Left forelimb (tissue), 1 donor: ENCODE measurements around the gene CSN2.
"Not testable (repeated sequence)": the region's sequence is repeated elsewhere in the genome, so short reads cannot be mapped to it uniquely, and the experiment has no call there.

Source experiments
- DNase-seq: peaks from one replicate; pipeline ENCODE4 v3.0.0-alpha.2; 2018; ENCODE audit warnings: low spot score

CSN2 gene, protein sequence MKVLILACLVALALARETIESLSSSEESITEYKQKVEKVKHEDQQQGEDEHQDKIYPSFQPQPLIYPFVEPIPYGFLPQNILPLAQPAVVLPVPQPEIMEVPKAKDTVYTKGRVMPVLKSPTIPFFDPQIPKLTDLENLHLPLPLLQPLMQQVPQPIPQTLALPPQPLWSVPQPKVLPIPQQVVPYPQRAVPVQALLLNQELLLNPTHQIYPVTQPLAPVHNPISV

DNA sequence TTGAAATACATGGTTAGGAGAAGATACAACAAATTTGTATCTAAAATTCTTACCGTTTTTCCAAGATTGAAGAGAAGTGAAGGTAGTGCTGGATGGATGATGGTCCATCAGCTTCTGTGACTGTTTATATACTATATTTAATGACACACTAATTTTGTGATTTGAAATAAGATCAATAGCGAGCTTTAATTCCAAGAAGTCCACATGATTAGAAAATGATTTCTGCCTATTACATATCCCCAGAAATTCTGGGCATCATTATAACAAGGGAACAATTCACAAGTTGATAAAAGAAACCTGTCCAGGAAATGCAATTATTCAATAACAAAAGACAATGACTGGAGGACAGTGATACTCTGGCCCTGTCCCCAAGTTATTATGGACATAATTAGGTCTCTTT lies at the start of gene CSN2:
Gene CSN2, minus strand, starts transcription at position 101 of the 400 bp plus-strand sequence. CDS start 4,733 bp downstream, outside the sequence.
- no peak for DNase-seq

DNA sequence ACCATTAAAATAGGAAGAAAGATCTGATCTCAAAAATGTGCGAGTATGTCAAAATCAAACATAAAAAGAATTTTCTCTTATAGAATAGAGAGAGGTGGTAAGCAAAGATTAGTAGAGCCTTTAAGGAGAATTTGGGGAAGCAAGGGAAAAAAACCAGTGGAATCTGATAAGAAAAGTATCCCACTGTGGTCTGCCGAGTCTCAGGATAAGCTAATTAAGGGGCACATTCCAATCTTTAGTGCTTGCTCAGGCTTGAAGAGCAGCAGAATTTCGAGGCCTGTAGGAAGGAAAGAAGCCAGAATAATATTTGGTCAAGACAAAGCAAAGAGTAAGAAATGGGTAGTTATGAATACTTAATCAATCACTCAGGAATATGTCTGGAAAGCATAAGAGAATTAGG lies 43.2 kb upstream of the CSN2 start:
- DNase-seq = no peak

DNA sequence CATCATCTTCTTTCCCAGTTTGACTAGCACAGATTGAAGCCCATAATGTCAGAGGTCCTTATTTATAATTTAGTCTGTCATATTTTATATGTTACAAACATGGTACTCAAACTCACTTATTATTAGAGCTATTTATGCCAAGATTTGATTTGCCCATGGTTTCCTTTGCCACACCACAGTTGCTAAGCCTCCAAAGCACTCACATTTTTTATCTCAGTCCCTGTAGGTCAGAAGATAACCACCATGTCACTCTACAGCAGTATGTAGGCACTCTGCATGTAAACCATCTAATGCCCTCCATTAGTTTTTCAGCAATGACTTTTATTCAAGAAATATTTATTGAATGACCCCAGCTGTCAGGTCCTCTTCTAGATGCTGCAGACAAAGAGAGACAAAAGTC lies 37.0 kb upstream of the CSN2 start:
- no peak for DNase-seq

DNA sequence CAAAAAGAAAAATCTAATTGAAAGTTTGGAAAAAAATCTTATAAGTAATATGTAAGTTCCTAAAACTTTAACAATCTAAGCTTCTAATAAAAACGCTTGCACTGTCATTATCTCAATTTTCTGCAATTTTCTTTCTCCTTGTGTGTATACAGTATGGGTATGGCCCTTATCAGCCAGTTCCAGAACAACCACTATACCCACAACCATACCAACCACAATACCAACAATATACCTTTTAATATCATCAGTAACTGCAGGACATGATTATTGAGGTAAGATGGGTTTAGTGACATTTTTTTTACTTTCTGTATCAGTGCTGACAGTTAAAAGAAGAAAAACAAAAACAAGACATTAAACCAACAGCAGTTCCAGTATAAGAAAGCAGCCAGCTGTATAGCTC lies 35.2 kb upstream of the CSN2 start:
- DNase-seq = no peak

DNA sequence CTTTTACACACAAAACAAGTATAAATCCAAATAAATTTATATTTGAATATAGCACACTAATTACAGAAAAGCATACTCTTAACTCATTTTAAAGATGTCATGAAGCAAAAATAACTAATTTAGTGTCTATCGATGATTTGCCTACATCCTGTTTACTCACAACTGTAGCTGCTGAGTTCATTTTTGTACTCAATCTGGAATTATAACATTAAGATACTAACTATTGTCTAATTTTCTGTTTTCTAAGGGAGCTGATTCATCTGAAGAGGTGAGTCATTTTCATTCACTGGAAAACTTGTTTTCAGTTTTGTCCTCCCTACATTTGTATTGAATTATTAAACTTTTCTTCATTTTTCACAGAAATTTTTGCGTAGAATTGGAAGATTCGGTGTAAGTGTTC lies 33.9 kb upstream of the CSN2 start:
- no peak for DNase-seq

DNA sequence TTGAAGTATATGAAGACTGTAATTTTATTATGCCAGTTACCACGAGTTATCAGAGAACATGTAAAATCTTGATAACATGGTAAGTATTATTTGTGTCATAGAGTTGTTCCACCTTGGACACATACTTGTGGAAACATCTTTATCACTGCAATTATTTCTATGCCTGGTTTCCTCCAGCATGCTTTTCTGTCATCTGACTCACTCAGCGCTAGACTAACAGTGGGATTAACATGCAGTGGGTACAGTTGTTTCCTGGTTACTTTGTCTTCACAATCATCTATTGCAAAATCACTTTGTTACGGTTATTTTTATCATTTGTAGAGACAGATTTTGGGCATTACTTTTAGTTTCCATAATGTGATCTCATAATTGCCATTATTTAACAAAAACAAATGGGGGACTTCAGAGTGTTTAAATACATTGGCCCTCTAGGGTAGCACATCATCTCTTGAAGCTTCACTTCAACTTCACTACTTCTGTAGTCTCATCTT lies 30.0 kb upstream of the CSN2 start, which contains the start of gene STATH:
Gene STATH, plus strand, starts transcription at position 441 of the 491 bp plus-strand sequence. CDS start 2,472 bp downstream, outside the sequence.
- DNase-seq = no peak

DNA sequence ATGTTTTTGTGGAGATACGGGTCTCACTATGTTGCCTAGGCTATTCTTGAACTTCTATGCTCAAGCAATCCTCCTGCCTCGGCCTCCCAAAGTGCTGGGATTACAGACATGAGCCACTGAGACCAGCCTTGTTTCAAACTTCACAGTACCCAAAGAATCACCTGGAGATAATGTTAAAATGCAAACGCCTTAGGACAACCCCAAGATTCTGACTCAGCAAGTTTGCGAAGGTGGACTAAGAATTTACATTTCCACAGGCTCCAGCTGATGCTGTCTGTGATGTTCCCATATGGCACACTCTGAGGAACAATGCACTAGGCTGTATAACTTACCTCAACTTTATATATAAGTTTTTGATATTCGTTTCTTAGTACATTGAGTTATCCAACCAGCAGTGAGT lies 29.3 kb upstream of the CSN2 start:
- DNase-seq = no peak

DNA sequence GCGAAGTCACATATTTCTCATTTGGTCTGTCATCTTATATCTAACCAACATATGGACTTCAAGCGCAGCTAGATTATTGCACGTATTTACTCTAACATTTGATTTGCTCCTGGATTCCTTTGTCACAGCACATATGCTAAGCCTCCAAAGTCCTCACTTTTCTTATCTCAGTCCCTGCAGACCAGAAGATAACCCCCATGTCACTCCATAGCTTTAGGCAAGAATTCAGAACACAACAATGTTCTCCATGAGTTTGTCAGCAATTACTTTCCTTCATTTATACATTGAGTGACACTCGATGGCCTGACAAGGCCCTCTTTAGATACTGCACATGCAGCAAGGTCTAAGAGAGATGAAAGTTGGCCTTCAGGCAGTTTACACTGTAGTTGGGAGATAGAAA lies 25.5 kb upstream of the CSN2 start:
- no peak for DNase-seq

DNA sequence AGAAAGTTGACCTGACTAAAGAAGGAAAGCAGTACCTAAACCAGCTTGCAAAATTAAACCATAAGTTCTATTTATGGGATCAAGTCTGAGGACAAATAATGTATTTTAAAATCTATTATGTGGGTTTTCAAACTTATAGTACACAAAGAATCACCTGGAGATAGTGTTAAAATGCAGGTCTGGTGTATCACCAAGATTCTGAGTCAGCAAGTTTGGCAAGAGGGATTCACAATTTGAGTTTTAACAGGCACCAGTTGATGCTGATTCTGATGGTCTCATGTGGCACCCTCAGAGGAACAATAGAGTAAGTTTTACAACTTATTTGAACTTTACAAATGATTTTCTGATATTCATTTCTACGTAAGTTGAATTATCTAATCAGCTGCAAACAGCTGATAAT lies 21.1 kb upstream of the CSN2 start:
- no peak for DNase-seq

DNA sequence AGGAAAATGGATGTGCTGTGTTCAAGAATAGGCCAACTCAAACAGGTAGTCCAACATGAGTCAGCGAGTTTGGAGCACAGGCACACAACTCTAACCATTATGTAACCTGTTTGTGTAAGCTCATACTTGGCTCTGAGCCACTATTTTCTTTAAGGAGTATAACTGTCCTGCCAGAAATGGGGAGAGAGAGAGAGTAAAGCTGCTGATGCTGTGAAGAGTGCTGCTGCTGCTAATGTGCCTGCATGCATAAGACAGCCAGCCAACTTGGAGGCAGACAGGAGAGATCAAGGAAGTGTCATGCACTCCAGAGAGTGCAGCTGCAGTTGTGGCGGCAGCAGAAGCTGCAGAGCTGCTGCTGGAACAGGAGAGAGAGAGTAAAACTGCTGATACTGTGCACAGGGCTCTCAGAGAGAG lies 18.5 kb upstream of the CSN2 start:
- DNase-seq = no peak

DNA sequence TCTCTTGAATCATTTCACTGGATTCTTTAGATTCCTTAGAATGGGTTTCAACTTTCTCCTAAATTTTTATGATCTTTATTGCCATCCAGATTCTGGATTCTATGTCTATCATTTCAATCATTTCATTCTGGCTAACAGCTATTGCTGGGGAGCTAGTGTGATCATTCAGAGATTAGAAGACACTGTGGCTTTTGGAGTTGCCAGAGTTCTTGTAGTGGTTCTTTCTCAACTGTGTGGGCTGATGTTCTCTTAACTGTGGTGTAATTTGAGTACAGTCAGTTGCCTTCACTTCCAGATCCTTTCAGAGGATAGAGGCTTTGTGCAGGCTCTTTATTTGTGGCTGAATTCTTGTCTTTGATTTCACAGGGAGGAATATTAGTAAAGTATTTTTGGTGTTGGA lies 12.1 kb upstream of the CSN2 start:
- DNase-seq = no peak

DNA sequence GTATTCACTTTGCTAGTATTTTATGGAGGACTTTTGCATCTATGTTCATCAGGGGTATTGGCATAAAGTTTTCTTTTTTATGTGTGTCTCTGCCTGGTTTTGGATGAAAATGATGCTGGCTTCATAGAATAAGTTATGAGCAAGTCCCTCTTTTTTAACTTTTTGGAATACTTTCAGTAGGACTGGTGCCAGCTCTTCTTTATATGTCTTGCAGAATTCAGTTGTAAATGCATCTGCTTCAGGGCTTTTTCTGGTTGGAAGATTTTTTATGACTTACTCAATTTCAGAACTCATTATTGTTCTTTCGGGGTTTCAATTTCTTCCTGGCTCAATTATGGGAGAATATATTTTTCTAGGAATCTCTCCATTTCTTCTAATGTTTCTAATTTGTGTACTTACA lies 9.1 kb upstream of the CSN2 start:
- no peak for DNase-seq

DNA sequence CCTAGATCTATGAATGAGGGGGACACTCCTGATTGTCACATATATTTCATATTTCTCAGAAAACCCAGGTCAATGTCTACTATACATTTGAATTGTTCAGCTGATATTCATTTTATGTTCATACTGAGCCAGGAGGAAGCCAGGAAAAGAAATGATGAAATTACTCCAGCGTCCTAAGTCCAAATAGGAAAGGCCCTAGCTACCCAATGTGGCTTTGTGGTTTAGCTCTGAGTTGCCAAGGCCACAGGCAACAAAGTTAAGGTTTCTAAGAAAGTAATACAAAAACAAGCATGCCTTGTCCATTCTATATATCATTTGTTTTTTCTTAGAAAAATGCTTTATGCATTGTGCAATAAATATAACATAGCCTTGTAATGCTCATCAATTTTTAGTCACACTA lies 4.5 kb upstream of the CSN2 start:
- no peak for DNase-seq

DNA sequence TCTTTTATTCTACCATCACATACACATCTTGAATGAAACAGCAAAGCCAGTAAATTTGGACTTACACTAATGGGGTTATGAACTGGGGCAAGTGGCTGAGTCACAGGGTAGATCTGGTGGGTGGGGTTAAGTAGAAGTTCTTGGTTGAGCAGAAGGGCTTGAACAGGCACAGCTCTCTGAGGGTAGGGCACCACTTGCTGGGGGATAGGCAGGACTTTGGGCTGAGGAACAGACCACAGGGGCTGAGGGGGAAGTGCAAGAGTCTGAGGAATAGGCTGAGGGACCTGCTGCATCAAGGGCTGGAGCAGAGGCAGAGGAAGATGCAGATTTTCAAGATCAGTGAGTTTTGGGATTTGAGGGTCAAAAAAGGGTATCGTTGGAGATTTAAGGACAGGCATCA lies 8.3 kb downstream of the CSN2 start:
- no peak for DNase-seq

DNA sequence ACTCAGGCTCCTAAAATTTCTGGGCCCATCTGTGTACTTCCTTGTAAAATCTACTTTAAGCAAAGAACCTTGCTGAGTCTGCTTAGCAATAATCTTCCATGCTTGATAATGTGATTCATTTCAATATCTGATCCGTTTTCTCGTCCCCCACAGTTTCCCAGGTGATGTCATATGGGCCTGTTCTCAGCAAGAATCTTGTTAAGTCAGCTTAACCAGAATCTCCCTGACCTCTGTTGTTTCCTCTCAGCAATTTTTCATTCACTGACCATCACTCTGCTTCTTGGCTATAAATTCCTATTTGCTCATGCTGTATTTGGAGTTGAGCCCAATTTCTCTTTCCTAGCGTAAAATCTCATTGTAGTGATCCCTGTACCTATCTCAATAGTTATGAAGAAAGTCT lies 13.9 kb downstream of the CSN2 start:
- DNase-seq = no peak

DNA sequence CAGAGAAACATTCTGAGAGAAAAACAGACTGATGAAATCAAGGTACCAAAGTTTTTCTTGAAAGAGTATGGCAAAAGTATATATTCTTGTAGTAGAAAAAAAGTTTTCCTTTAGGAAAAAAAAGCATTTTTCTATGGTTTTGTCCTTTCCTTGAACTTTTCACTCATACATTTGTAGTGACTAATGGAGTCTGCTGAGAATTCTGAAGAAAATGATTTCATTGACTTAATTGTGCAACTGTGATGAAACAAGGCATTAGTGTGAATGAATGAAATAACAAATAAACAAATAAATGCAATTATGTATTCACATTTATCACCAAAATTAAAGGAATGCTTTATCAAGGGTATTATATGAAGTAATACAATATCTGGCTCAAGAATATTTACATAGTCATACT lies 29.0 kb downstream of the CSN2 start:
- no peak for DNase-seq

DNA sequence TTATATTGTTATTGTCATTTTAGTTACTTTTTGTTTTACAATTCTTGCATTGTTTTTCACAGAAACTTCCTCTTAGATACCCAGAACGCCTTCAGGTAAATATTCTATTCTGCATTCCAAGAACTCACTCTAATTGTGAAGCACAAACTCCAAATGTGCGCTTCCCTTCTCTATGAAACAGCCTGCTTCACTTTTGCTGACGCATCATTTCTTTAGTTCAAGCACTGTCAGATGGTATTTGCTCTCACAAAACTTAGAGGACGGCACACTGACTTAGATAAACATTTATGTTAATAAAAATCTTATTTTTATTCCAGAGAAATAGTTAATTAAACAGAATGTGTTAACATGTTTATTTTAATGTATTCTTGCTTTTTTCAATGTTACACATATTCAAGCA lies 31.4 kb downstream of the CSN2 start:
- DNase-seq = no peak

DNA sequence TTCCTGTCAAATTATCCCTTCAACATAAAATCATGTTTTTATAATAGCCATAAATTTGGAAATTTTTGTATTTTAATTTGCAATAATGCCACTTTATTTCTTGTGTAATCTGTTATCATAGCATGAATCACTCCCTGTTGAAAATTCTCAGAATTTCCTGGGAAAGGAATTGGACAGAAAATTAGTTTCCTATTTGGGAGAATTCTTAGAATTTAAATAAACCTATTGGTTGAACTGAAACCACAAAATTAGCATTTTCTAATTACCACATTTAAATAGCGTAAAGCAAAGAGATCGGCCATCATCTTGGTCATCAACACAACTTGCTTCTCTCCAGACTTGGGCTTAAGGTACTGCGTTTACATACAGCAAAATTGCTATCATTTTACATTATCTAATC lies 34.8 kb downstream of the CSN2 start, which contains the start of gene CSN1S1:
Gene CSN1S1, plus strand, starts transcription at position 301 of the 400 bp plus-strand sequence. CDS start 1,488 bp downstream, outside the sequence.
- DNase-seq = no peak

DNA sequence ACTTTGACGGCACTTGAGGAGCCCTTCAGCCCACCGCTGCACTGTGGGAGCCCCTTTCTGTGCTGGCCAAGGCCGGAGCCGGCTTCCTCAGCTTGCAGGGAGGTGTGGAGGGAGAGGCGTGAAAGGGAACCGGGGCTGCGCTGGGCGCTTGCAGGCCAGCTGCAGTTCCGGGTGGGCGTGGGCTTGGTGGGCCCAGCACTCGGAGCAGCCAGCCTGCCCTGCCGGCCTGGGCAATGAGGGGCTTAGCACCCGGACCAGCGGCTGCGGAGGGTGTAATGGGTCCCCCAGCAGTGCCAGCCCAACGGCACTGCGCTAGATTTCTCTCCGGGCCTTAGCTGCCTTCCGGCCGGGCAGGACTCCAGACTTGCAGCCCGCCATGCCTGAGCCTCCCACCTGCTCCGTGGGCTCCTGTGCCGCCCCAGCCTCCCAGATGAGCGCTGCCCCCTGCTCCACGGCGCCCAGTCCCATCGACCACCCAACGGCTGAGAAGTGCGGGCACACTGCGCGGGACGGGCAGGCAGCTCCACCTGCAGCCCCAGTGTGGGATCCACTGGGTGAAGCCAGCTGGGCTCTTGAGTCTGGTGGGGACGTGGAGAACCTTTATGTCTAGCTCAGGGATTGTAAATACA lies 41.6 kb downstream of the CSN2 start:
- DNase-seq = not testable (repeated sequence)

DNA sequence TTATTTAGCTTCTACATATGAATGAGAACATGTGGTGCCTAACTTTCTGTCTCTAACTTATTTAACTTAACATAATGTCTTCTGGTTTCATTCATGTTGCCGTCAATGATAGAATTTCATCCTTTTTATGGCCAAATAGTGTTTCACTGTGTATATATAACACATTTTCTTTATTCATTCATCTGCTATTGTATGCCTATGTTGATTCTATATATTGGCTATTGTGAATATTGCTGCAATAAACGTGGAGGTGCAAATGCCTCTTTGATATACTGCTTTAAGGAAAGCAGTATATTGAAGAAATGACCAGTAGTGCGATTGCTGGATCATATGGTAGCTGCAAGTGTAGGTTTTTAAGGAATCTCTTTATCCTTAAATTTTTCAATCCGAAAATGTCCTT lies 44.7 kb downstream of the CSN2 start:
- no peak for DNase-seq

DNA sequence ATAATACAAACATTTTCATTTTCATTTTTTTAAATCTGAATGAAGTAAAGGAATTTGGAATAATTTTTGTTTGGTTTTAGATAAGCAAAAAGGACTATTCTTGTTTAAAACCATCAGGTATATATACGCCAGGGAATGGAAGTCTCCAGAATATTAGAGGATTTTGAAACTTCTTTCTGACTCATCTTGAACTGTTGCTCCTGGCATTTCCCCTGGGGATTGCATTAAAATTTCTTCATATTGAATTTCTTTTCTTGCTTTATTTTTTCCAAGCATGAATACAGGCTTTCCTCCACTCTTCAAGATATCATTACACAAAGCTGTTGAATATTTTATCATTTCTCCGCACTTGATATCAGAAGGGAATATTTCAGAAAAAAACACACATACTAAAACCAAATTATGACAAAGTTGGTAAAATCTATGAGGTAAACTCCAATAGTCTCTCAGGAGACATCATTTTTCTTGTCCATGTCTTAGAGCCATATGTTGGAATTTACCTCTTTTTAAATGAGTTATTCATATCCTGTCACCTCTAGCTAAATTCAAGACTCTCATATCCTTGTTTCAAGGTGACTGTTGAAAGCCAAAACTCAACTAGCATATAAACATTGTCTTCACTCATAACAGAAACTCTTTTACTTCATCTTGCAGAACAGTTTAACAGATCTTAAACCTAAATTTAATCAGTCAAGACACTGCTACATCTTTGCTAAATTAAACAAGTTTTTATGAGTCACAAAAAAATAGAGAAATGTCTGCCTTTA lies 55.3 kb downstream of the CSN2 start:
- no peak for DNase-seq

DNA sequence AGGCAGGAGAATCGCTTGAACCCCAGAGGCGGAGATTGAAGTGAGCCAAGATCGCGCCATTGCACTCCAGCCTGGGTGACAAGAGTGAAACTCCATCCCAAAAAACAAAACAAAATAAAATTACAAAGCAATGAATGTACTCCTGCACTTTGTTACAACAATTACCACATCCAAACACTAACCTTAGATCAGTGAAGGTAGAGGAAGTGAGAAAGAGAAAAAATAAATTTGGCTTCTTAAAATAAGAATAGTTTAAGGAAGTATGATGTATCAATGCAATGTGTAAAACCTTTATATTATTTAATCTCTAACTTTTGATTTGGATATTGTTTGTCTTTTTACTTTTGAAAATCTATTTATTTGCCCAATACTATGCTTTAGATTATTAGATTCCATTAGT lies 56.3 kb downstream of the CSN2 start:
- no peak for DNase-seq

DNA sequence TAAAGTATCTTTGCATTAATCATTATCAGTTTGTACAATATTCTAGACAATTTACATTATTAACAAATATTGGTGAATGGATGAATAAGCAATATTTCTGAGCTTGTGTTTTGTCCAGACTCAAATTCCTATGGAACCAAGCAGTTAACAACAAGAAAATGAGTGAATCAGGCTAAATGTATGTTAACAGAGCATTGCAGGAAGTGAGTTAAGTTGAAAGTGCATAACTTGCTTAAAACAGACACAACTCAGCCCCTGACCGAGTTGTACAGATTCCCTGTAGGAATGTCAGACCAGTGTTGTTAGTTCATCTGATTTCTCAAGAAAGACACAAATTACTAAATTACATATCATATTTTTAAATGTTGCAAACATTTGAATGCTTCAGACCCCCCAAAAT lies 58.4 kb downstream of the CSN2 start:
- DNase-seq = no peak
